NCI-H1092 (cell line): Measurements from ENCODE around the gene STK35.

Experiments used
- DNase-seq: peaks from one replicate; lab custom pipeline; 2025; lab: John Stamatoyannopoulos, UW

The STK35 gene

GRCh38 chr20:2197166-2197565, 95.5 kb downstream of the STK35 start:
- no peak for DNase-seq
